ENCODE data around the gene SEZ6L.

SEZ6L gene

DNA sequence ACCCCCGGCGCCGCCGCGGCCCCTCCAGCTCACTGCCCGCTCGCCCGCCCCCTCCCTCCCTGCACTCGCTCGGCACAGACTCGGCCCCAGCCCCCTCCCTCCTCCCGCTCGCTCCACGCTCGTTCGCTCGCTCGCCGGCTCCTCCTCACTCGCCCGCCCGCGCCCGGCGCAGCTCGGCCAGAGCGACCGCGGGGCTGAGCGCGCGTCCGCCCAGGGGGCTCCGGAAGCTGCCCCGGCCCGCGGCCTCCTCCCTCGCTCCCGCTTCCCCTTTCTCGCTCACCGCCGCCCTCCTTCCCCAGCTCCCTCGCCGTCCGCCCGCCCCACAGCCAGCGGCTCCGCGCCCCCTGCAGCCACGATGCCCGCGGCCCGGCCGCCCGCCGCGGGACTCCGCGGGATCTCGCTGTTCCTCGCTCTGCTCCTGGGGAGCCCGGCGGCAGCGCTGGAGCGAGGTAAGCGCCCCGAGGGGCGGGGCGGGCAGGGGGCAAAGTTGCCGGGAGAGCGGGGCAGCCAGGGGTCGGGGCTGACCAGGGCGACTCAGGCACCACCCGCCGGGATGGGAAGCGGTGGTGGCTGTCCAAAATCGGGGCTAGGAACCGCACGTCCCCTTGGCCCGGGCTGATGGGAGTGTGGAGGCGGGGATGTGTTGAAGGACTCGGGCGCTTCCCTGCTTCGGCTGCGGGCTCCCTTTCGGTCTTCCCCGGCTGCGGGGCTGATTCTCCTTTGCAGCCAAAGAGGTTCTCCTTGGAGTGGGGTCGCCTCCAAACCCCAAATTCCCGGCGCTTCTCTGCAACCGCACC, at the start of gene SEZ6L:
TSS of gene SEZ6L (plus strand) at position 148 of the 797 bp plus-strand sequence. CDS start at position 356, 208 bp downstream.
- FAIRE-seq, result no peak

GRCh38 chr22:26122920-26123468, 46.3 kb upstream of the SEZ6L start:
- no peak for FAIRE-seq

DNA sequence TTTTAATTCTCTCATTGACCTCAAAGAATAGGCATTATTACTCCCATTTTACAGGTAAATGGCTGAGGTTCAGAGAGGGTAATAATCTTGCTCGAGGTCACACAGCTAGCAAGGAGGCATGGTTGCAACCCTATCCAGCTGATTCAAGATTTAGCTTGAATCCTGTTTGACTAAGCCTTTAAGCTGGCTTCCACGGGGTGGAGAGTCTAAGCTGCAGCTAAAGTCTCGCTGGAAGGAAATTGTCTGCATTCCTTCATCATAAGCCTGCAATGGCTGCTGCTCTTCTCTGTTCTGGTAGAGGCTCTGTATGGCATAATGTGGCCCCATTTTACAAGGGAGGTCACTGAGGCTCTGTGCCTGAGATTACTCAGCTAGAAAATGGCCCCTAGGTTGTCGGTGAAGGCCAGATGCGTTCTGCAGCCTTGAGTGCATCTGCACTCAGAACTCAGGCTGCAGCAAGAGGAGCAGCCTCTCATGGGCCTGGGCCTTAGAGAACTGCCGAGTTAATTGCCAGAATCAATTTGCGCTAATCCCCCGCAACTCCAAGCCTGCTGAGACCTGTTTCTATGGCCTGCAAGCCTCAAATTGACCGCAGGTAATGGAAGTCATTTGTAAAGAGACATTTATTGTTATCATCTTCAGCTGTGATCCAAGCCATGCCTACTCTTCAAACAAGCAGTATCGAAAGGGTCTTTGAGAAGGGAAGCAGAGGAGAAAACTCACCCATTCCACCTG, 44.1 kb upstream of the SEZ6L start:
- FAIRE-seq, result no peak

GRCh38 chr22:26127126-26127525, 42.1 kb upstream of the SEZ6L start:
- no peak for FAIRE-seq

GRCh38 chr22:26127556-26127955, 41.7 kb upstream of the SEZ6L start:
- no peak for FAIRE-seq

DNA sequence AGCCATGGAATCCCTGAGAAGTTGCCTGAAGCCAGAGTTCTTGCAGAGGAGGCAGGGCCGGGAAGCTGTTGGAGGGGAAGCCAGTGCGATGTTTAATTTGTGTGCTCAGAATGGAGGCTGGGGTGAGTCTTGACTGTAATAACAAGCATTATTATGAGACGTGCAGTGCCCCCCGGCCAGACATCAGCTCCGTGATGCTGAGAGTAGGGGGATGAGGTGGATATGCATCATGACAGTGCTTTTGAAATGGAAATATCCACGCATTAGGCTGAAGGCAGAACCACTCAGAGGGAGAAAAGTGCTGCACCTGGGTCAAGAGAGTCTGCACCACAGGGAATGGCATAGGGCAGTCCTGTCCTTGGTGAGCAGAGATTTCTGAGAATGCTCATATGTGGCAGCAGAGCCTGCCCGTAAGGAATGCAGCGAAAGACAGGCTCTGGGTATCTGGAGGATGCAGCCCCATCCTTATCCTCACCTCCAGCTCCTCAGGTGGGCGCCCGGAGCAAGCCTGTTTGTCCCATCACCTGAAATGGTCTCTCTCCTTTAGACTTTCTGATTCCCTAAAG, 37.6 kb upstream of the SEZ6L start:
- FAIRE-seq, result no peak

- FAIRE-seq, result no peak
These were observed 34.5 kb upstream of the SEZ6L start for GRCh38 chr22:26134654-26135330.

GRCh38 chr22:26135806-26136205, 33.5 kb upstream of the SEZ6L start:
- FAIRE-seq, result no peak

DNA sequence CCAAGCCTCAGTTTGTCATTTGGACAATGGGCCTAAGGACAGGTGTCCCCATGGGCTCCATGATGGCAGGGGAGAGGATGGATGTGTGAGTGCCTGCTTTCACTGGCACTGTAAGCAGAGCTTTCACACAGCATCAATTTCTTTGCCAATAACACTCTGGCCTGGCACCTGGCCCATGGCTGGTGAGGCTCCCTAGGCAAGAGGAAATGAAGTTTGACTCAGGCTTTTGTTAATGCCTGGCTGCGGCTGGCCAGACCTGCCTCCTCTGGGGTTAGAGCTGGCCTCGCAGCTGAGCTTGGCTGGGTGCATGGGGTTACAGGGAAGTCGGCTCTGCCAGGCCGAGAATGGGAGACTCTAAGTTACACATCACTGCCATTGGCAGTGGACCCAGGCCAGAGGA, 30.0 kb upstream of the SEZ6L start:
- FAIRE-seq, result no peak

GRCh38 chr22:26141831-26142230, 27.4 kb upstream of the SEZ6L start:
- no peak for FAIRE-seq

DNA sequence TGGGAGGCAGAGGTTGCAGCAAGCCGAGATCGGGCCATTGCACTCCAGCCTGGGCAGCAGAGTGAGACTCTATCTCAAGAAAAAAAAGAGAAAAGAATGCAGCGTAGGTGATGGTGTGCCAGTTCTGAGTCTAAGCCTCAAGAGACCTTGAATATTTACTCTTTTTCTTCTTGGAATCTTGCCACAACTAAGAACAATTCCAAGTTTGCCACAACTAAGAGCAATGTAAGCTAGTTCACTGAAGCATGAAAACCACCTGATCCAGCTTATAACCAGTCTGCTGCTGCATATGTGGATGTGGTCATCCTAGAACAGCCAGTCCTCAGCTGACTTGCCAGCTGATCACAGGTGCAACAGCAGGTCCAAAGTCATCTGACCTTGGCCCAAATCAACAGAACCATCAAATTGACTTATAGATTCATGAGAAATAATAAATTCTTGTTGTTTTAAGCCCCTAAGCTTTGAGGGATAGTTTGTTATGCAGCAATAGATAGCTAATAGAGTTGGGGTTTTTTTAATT, 25.4 kb upstream of the SEZ6L start:
- FAIRE-seq, result no peak

- FAIRE-seq, result no peak
These were observed 9.4 kb upstream of the SEZ6L start for GRCh38 chr22:26159886-26160285.

DNA sequence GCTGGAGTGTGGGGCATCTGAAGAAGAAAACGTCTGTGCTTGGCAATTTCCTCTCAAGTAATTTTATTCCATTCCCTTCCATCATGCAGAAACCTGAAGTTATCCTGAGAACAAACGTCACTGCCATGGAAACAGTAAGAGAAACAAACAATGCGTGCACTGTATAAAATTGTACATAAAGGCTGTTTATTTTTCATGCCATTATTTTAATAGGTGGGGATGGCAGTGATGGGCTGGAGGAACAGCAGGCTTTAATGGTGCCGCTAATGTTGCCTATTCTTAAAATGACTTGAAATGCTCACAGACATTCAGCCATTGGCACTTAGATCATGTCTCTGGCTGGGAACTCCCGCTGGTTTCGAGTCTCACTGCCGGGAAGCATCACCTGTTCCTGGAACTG, 7.5 kb upstream of the SEZ6L start:
- FAIRE-seq, result no peak

GRCh38 chr22:26162926-26163325, 6.3 kb upstream of the SEZ6L start:
- no peak for FAIRE-seq

DNA sequence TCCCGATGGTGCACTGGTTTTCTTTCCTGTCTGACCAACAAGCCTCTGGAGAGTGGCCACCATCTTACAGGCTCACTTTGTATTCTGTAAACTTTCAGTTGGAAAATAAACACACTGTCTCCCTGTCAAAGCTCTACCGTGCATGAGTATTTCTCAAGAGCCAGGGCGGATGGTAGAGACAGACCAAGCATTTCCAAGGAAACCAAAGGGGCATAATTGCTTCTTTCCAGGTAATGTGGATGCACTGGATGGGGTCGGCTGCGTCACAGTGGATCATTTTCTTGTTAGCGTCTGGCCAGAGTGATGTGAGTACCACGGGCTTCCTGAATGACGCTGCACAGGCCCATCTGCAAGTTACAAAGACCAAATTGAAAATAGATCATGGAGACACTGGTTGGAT, 5.1 kb upstream of the SEZ6L start:
- no peak for FAIRE-seq

DNA sequence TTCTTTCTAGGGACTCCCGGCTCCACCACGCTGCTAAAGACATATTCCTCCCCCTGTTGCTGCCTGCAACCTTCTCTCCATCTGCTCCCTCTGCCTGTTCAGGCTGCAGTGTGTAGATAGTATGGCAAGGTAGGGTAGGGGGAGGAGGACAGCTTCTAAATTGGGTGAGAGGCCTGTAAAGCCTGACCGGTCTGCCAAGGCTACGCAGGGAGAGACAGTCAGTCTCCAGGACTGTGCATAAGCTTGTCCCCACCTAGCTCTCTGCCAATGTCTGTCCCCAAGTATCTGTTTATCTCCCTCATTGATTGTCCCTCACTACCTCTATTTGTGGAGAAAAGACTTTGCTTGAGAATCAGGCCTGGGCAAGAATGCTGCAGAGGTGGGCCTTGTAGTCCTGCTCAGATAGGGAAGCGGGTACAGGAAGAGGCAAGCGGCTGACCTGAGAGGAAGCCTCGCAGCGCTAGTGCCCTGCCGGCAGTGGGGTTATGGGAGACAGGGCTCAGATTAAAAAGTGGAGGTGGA, 871 bp upstream of the SEZ6L start:
- FAIRE-seq, result no peak

DNA sequence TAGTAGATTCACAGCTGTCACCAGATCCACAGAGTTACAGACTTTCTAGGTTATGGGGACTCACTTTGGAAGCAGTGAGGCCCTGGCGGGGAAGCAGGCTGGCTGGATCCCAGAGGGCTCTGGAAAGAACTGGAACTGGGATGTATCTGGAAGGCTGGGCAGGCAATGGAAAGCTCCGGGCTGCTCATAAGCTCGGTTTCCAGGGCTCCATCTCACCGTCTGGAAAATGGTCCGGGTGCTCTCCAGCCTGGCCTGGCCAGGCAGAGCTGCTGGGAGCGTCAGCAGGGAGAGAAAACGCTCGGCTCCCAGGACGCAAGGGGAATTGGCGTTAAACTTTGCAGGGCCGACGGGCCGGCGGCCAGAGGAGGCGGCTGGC, 335 bp upstream of the SEZ6L start:
- no peak for FAIRE-seq

- FAIRE-seq, result no peak
These were observed 840 bp downstream of the SEZ6L start for GRCh38 chr22:26170112-26170492.

DNA sequence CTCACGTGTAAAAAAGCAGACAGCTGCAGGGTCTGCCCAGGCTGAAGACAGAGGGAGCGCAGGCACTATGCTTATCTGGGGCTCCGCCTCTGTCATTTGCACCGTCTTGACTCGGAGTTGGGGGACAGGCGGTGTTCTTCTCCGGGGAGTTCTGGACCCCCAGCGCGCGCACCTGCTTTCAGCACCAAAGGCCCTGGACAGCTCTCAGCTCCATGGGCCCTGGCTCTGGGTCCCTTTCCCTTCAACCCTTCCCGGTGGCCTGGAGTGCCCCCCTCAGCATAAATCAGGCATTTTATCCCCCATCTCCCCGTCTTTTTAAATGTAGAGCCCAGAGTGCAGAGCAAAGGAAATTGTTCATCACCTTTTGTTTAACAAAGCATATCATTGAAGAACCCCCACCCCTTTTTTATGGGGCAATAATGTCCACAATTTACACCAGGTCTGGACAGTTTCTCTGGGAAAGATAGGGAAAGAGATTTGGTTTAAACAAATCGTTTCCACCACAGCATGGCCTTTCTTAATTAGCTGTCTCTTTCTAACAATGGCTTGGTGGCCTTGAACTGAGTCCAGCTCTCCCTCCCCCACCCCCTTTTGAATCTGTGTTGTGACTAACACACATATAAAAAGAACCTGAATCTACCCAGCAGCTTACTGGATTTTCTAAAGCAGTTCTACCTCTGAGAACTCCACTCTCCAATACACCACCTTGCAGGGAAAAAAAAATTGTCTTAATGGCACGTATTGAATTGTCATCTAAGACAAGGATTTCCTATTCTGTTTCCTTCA, 1.7 kb downstream of the SEZ6L start:
- FAIRE-seq, result no peak

GRCh38 chr22:26172389-26172990, 3.2 kb downstream of the SEZ6L start:
- FAIRE-seq, result no peak

DNA sequence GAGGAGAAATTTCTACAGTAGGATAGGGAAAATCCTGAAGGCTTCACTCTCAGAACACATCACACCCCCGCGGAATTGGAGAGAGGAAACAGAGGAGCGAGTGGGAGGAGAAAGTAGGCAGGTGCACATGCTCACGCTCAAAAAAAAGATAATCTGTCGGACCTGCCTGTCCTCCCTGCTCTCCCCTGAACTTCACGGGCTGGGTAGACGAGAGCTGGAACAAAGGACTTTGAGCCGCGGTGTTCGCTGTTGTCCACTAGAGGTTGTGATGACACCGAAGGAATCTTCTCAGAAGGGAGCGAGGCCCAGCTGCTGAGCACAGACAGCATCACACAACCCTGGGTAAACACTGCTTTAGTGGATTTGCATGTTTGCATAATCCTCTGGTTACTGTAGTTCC, 5.0 kb downstream of the SEZ6L start:
- no peak for FAIRE-seq

All from colon (tissue), 2 donors.